Measurements from ENCODE around the gene ARV1.

Gene ARV1

GRCh38 chr1:230978491-230979388 lies at the start of gene ARV1, which contains the start of gene TTC13:
ARV1 (plus strand) TSS chr1:230979094; CDS start chr1:230979106, 12 bp downstream.
TTC13 (minus strand) TSS chr1:230978861; CDS start chr1:230978830, 31 bp downstream.
- peaks cover 19% of the 10 kb centered on the region for H3K36me3 Mint-ChIP-seq (ENCODE audit: insufficient read depth)
- no peak within 1 kb of the TSS for H3K4me3 Mint-ChIP-seq
- ATAC-seq (replicated peaks; ENCODE audit: extremely low read depth, poor library complexity, severe bottlenecking) (peak; percentile 94), DNase-seq (ENCODE audit: low spot score in 2 of 2) (peak; percentile 86 to 93)
- H3K9me3 Mint-ChIP-seq = no peaks in the 10 kb centered on the region
- no peaks in the 10 kb centered on the region for H3K27me3 Mint-ChIP-seq
- peaks cover 33% of the 10 kb centered on the region for H3K4me1 Mint-ChIP-seq
- peak within 1 kb of the TSS; percentile 95 for H3K27ac Mint-ChIP-seq (ENCODE audit: low read depth)

GRCh38 chr1:230930986-230931385 lies 47.9 kb upstream of the ARV1 start:
- no peak overlapping the region for H3K27ac Mint-ChIP-seq (ENCODE audit: low read depth)
- DNase-seq (ENCODE audit: low spot score in 2 of 2) = no peak
- no peak for ATAC-seq (replicated peaks; ENCODE audit: extremely low read depth, poor library complexity, severe bottlenecking)
- H3K9me3 Mint-ChIP-seq = no peaks in the 10 kb centered on the region
- H3K4me3 Mint-ChIP-seq = no peak overlapping the region
- peaks cover 16% of the 10 kb centered on the region for H3K4me1 Mint-ChIP-seq
- H3K27me3 Mint-ChIP-seq = no peaks in the 10 kb centered on the region
- peaks cover 47% of the 10 kb centered on the region for H3K36me3 Mint-ChIP-seq (ENCODE audit: insufficient read depth)

DNA sequence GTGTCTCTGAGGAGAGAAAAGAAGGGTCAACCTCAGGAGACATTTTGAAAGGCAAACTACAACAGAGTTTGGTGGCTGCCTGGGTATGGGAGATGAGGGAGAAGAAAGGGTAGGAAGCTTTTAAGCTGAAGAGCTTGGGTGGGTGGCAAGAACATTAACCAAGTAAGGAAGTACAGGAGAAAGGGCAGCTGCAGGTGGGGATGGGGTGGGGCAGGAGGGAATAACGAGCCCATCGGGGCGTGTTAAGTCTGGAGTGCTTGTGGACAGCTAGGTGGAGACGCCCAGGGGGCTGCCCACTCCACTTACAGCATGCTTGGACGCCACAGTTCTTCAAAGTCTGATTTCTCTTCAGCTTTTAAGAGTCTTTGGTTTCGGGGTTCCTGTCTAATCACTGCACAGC lies 43.0 kb upstream of the ARV1 start:
- no peaks in the 10 kb centered on the region for H3K9me3 Mint-ChIP-seq
- DNase-seq (ENCODE audit: low spot score in 2 of 2) (no peak), ATAC-seq (replicated peaks; ENCODE audit: extremely low read depth, poor library complexity, severe bottlenecking) (no peak)
- peaks cover 36% of the 10 kb centered on the region for H3K36me3 Mint-ChIP-seq (ENCODE audit: insufficient read depth)
- peaks cover 26% of the 10 kb centered on the region for H3K4me1 Mint-ChIP-seq
- no peak overlapping the region for H3K4me3 Mint-ChIP-seq
- H3K27ac Mint-ChIP-seq (ENCODE audit: low read depth) = peak overlapping the region; percentile 43
- H3K27me3 Mint-ChIP-seq = no peaks in the 10 kb centered on the region

- H3K27me3 Mint-ChIP-seq = no peaks in the 10 kb centered on the region
- no peaks in the 10 kb centered on the region for H3K9me3 Mint-ChIP-seq
- no peak for DNase-seq (ENCODE audit: low spot score in 2 of 2)
- H3K27ac Mint-ChIP-seq (ENCODE audit: low read depth) = no peak overlapping the region
- no peak for ATAC-seq (replicated peaks; ENCODE audit: extremely low read depth, poor library complexity, severe bottlenecking)
- no peak overlapping the region for H3K4me3 Mint-ChIP-seq
- peaks cover 31% of the 10 kb centered on the region for H3K36me3 Mint-ChIP-seq (ENCODE audit: insufficient read depth)
- H3K4me1 Mint-ChIP-seq = peaks cover 26% of the 10 kb centered on the region
Measured at GRCh38 chr1:230936475-230936874, 42.4 kb upstream of the ARV1 start.

GRCh38 chr1:230937371-230937770 lies 41.5 kb upstream of the ARV1 start:
- no peaks in the 10 kb centered on the region for H3K9me3 Mint-ChIP-seq
- ATAC-seq (replicated peaks; ENCODE audit: extremely low read depth, poor library complexity, severe bottlenecking) (no peak), DNase-seq (ENCODE audit: low spot score in 2 of 2) (no peak)
- H3K27ac Mint-ChIP-seq (ENCODE audit: low read depth) = no peak overlapping the region
- H3K36me3 Mint-ChIP-seq (ENCODE audit: insufficient read depth) = peaks cover 29% of the 10 kb centered on the region
- H3K27me3 Mint-ChIP-seq = no peaks in the 10 kb centered on the region
- H3K4me3 Mint-ChIP-seq = no peak overlapping the region
- H3K4me1 Mint-ChIP-seq = peaks cover 26% of the 10 kb centered on the region

DNA sequence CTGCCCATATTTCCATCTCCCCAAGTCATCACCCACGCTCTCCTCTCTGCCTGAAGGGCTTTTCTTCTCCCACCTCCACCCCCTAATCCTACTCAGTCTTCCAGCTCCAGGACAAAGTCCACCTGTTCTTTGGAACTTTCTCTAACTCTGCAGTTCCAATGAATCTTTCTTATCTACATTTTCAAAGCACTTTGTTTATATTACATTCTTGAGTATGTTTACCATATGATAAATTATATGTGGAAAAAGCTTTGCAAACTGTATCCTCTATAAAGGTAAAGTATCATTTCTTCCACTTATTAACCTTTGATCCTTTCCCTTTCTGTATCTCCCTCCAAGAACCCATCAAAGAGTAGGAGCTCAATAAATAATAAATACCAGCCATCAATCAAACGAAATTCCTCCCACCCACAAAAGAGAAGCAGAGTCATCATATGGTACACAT lies 39.9 kb upstream of the ARV1 start:
- Mint-ChIP-seq H3K4me3 (no peak overlapping the region), H3K27ac (ENCODE audit: low read depth) (peak overlapping the region; percentile 80), H3K27me3 (no peaks in the 10 kb centered on the region), H3K9me3 (no peaks in the 10 kb centered on the region), H3K36me3 (ENCODE audit: insufficient read depth) (peaks cover 23% of the 10 kb centered on the region), H3K4me1 (peaks cover 24% of the 10 kb centered on the region)
- no peak for DNase-seq (ENCODE audit: low spot score in 2 of 2)
- ATAC-seq (replicated peaks; ENCODE audit: extremely low read depth, poor library complexity, severe bottlenecking) = no peak

GRCh38 chr1:230939806-230940489 lies 38.9 kb upstream of the ARV1 start:
- DNase-seq (ENCODE audit: low spot score in 2 of 2) (no peak), ATAC-seq (replicated peaks; ENCODE audit: extremely low read depth, poor library complexity, severe bottlenecking) (no peak)
- H3K4me3 Mint-ChIP-seq = no peak overlapping the region
- H3K9me3 Mint-ChIP-seq = no peaks in the 10 kb centered on the region
- H3K4me1 Mint-ChIP-seq = peaks cover 24% of the 10 kb centered on the region
- no peaks in the 10 kb centered on the region for H3K27me3 Mint-ChIP-seq
- no peak overlapping the region for H3K27ac Mint-ChIP-seq (ENCODE audit: low read depth)
- H3K36me3 Mint-ChIP-seq (ENCODE audit: insufficient read depth) = peaks cover 21% of the 10 kb centered on the region

DNA sequence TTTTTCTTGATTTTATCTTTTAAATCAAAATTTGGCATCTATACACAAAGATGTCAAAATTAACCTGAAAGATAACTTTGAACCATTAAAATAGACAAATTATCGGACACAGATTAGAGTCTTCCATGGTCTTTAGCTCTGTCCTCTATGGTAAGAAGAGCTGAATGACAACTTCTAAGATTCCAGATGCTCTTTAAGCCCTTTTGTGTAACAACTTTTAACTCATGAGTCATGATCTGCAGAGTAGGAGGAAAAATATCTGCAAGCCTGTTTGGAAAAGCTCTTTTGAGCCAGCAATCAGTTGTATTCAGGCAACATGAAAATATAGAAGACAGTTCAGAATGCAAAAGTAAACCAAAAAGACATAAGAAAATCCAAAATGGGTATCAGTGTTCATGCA lies 38.0 kb upstream of the ARV1 start:
- Mint-ChIP-seq H3K27me3 (no peaks in the 10 kb centered on the region), H3K4me3 (no peak overlapping the region), H3K36me3 (ENCODE audit: insufficient read depth) (peaks cover 20% of the 10 kb centered on the region), H3K4me1 (peaks cover 16% of the 10 kb centered on the region), H3K9me3 (no peaks in the 10 kb centered on the region), H3K27ac (ENCODE audit: low read depth) (no peak overlapping the region)
- no peak for ATAC-seq (replicated peaks; ENCODE audit: extremely low read depth, poor library complexity, severe bottlenecking)
- no peak for DNase-seq (ENCODE audit: low spot score in 2 of 2)

- peaks cover 26% of the 10 kb centered on the region for H3K4me1 Mint-ChIP-seq
- H3K9me3 Mint-ChIP-seq = no peaks in the 10 kb centered on the region
- ATAC-seq (replicated peaks; ENCODE audit: extremely low read depth, poor library complexity, severe bottlenecking) (no peak), DNase-seq (ENCODE audit: low spot score in 2 of 2) (no peak)
- H3K27ac Mint-ChIP-seq (ENCODE audit: low read depth) = peak overlapping the region; percentile 39
- peaks cover 19% of the 10 kb centered on the region for H3K36me3 Mint-ChIP-seq (ENCODE audit: insufficient read depth)
- H3K4me3 Mint-ChIP-seq = no peak overlapping the region
- H3K27me3 Mint-ChIP-seq = no peaks in the 10 kb centered on the region
Measured at GRCh38 chr1:230943048-230943593, 35.8 kb upstream of the ARV1 start.

GRCh38 chr1:230948301-230948700 lies 30.6 kb upstream of the ARV1 start:
- H3K27me3 Mint-ChIP-seq = no peaks in the 10 kb centered on the region
- peaks cover 17% of the 10 kb centered on the region for H3K4me1 Mint-ChIP-seq
- H3K27ac Mint-ChIP-seq (ENCODE audit: low read depth) = no peak overlapping the region
- ATAC-seq (replicated peaks; ENCODE audit: extremely low read depth, poor library complexity, severe bottlenecking) (no peak), DNase-seq (ENCODE audit: low spot score in 2 of 2) (no peak)
- H3K4me3 Mint-ChIP-seq = no peak overlapping the region
- H3K36me3 Mint-ChIP-seq (ENCODE audit: insufficient read depth) = peaks cover 35% of the 10 kb centered on the region
- H3K9me3 Mint-ChIP-seq = no peaks in the 10 kb centered on the region

DNA sequence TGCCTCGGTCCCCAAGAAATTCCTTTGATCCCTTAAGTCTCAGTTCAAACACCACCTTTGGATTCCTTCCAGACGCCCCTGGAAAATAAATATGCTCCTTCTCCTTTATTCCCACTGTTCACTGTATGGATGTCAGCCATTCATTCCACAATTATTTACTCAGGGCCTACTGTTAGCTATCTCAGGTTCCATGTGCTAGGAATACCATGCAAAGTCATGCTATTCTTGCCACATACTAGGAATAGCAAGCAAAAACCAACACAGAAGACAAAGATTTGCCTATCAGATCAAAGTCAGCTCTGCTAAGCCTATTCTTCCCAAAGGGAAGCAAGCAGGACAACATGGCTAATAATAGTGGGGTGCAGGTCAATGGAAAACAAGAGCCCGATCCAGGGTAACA lies 30.0 kb upstream of the ARV1 start:
- no peak overlapping the region for H3K4me3 Mint-ChIP-seq
- DNase-seq (ENCODE audit: low spot score in 2 of 2) (no peak), ATAC-seq (replicated peaks; ENCODE audit: extremely low read depth, poor library complexity, severe bottlenecking) (no peak)
- H3K9me3 Mint-ChIP-seq = no peaks in the 10 kb centered on the region
- H3K4me1 Mint-ChIP-seq = peaks cover 17% of the 10 kb centered on the region
- H3K36me3 Mint-ChIP-seq (ENCODE audit: insufficient read depth) = peaks cover 39% of the 10 kb centered on the region
- H3K27ac Mint-ChIP-seq (ENCODE audit: low read depth) = no peak overlapping the region
- H3K27me3 Mint-ChIP-seq = no peaks in the 10 kb centered on the region

DNA sequence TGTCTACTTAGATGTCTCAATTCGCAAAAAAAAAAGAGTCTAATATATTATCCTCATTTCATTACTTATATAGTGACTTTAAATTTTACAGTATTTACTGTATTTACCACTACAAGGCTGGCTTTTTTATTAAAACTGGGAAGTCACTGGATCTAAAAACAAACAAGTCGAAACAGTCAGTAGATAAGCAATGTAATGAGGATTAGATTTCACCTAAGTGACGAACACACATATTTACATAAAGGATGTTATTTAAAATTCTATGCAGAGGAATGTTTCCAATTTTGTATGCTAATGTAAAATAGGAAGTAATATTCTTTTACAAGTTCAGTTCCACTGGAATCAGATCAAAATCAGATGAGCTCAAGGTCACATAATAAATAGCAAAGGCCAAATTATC lies 28.5 kb upstream of the ARV1 start:
- Mint-ChIP-seq H3K9me3 (no peaks in the 10 kb centered on the region), H3K27me3 (no peaks in the 10 kb centered on the region), H3K4me1 (peaks cover 23% of the 10 kb centered on the region), H3K4me3 (no peak overlapping the region), H3K36me3 (ENCODE audit: insufficient read depth) (peaks cover 48% of the 10 kb centered on the region), H3K27ac (ENCODE audit: low read depth) (no peak overlapping the region)
- DNase-seq (ENCODE audit: low spot score in 2 of 2) (no peak), ATAC-seq (replicated peaks; ENCODE audit: extremely low read depth, poor library complexity, severe bottlenecking) (no peak)
